ENCODE results near the gene FAM3B.

FAM3B gene

DNA sequence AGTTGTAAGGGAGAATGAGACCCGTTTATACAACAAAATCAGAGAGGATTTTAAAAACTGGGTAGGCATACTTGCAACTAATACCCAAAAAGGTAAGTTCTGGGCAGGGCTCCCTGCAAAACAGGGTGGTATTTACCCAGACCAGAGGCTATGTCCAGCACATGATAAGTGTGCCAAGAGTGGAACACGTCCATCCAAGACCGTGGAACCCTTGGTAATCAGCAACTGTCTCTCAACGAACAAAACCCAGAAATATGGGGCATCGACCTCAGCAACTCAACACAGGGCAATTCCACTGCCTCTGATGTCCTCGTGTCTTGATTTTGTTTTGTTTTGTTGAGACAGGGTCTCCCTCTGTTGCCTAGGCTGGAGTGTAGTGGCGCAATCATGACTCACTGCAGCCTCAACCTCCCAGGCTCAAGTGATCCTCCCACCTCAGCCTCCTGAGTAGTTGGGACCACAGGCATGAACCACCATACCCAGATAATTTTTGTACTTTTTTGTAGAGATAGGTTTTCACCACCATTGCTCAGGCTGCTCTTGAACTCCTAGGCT, 82.7 kb downstream of the FAM3B start:
- DNase-seq: no peak

DNA sequence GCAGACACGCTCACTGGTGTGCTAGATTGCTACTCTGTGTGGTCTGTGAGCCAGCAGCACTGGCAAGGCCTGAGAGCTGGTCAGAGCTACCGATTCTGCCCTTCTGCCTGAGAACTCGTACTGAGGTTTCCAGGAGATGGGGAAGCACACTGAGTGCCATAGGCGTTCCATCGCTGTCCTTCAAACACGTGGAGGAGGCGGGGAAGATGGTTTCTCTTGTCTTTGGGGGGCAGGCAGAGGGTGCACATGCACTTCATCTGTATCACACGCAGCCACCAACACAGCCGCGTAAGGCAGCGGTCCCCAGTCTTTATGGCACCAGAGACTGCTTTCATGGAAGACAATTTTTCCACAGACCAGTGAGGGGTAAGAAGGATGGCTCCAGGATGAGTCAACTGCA, 85.6 kb downstream of the FAM3B start:
- no peak for DNase-seq

DNA sequence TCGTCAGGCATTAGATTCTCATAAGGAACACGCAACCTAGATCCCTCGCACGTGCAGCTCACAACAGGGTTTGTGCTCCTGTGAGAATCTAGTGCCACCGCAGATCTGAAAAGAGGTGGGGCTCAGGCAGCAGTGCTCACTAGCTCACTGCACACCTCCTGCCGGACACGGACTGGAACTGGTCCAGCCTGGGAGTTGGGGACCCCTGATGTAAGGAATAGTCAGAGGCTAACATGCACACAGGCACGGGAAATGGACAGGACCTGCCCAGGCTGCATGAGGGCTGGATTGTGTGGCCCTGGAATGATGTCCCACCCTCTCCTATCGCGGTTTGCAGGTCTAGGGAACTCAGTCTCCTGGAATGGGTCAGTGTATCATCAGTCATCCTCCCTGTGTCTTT, 86.2 kb downstream of the FAM3B start:
- DNase-seq: no peak

DNA sequence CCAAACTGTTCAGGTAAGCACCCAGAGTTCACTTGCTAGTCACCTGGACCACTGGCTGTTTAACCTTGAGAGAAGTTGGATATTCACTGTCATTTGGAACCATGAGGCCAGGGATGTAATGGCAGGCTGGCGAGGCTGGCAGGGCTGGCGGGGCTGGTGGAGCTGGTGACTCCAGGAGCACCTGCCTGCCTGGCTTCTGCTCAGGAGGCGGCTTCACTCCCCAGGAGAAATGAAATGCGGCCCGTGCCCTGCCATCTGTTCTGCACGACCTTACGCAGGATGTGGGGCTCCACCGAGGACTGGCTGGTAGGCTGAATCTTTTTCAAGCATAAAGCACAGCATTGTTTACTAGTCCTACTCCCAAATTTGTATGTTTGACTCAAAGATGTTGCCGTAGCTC, 86.7 kb downstream of the FAM3B start:
- no peak for DNase-seq

DNA sequence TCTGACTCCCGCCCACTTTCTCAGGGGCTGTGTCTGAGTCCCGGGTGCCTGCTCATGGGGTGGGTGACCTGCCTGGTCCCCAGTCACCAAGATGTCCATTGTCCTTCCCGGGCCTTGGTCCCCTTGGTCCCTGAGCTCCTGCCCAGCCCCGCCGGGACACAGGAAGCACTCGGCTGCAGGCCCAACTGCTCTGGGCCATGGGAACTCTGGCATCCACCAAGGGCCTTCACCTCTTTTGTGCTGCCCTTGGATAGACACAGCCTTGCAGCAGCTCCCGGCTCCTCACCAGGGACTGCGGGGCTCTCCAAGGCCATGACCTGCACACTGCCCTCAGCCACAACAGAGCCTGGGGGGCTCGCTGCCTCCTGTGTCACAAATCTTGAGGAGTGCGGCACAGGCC, 87.4 kb downstream of the FAM3B start:
- no peak for DNase-seq

DNA sequence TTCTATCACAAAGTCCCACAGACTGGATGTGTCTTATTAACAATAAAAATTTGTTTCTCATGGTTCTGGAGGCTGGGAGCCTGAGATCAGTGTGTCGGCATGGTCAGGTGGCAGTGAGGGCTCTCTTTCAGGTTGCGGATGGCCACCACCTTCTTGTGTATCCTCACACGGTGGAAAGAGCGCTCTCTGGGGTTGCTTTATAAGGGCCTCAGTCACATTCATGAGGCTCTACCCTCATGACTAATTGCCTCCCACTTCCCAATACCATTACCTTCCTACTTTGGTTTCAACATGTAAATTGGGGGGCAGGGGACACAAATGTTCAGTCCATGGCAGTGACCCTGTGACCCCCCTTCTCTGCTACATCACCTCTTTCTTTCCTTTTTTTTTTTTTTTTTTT, 88.7 kb downstream of the FAM3B start:
- DNase-seq: no peak

DNA sequence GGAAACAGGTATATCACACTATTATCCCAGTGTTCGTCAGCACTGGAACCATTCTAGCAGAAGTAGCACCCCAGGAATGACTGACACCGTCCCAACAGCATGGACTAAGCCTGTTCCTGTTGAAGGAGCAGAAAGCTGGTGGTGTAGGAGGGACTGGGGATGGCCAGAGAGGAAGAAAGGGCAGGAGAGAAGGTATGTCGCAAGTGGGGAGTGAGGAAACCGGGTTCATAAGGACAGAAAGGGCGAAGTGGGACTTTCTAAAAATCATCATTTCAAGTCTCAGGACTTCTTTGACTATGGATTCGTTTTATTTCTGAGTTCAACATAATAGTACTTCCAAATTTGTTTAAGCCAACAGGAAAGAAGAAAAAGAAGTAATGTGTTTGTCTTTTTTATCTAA, 89.7 kb downstream of the FAM3B start:
- DNase-seq: no peak

All from NCI-H526 treated with DMSO at 0.1 percent for 48 hours (cell line).